GM10266 (cell line): ENCODE measurements around the gene NDC80.
A peak's percentile ranks its signal among the peaks of the same experiment; 100 is the strongest.
"Not testable (repeated sequence)": the region's sequence is repeated elsewhere in the genome, so short reads cannot be mapped to it uniquely, and the experiment has no call there.

Source experiments
- DNase-seq: peaks from one replicate; pipeline ENCODE4 v3.0.0; 2012; ENCODE audit errors: extremely low spot score
- CTCF ChIP-seq: IDR thresholded peaks from 2 replicates; pipeline ENCODE4 v1.5.1; 2012; ENCODE audit warnings: mild to moderate bottlenecking, low read depth; ENCODE audit not compliant: control insufficient read depth, insufficient read depth; ENCODE audit errors: missing control alignments

Gene NDC80

GRCh38 chr18:2571200-2572170 is at the start of gene NDC80, which contains the start of gene METTL4:
NDC80 (plus strand) TSS chr18:2571557; CDS start chr18:2572986, 1,429 bp downstream.
METTL4 (minus strand) TSS chr18:2571505; CDS start chr18:2567216, 4,289 bp downstream.
- TF ChIP-seq CTCF = no peak
- DNase-seq = peak; percentile 75

GRCh38 chr18:2522112-2522511 is 49.2 kb upstream of the NDC80 start:
- no peak for DNase-seq
- no peak for TF ChIP-seq CTCF

- not testable (repeated sequence) for DNase-seq
These were observed 46.6 kb upstream of the NDC80 start for GRCh38 chr18:2524794-2525198.

GRCh38 chr18:2526329-2526728 is 45.0 kb upstream of the NDC80 start:
- no peak for TF ChIP-seq CTCF
- DNase-seq = no peak

GRCh38 chr18:2529154-2529553 is 42.2 kb upstream of the NDC80 start:
- no peak for DNase-seq

GRCh38 chr18:2531751-2532150 is 39.6 kb upstream of the NDC80 start:
- DNase-seq = no peak
- TF ChIP-seq CTCF = no peak

More at GRCh38 chr18:2529154-2529553, 42.2 kb upstream of the NDC80 start:
- no peak for TF ChIP-seq CTCF

- no peak for DNase-seq
- TF ChIP-seq CTCF = no peak
These were observed 38.6 kb upstream of the NDC80 start for GRCh38 chr18:2532797-2533196.
